ENCODE results near the gene MORC3.
A peak's percentile ranks its signal among the peaks of the same experiment; 100 is the strongest.

Gene MORC3

DNA sequence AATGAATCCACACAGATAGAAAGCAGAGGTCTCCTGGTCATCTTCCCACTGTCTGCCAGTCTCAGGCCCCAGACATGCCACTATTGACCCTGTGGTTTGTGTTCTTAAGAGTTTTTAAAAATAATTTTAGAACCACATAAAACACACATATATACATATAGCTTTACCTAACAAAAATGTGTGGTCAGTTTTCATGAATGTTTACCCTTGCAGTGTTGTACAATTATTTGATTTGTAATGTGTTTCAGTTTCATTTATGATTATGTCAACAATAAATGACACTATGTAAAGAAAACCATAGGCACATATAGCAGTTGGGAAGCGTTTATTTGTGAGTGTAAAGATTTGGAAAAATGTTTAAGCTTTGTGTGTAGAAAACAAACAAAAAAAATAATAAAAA, 82.3 kb downstream of the MORC3 start:
- no peak for DNase-seq
- in situ Hi-C loops (cut with HindIII; ENCODE audit: low pct_ligation_motif_present, low pct_unique_long_range_greater_than_20kb, low sequenced_read_pairs) = no loop called here

- DNase-seq = no peak
- in situ Hi-C loops (cut with HindIII; ENCODE audit: low pct_ligation_motif_present, low pct_unique_long_range_greater_than_20kb, low sequenced_read_pairs) = no loop called here
Measured at GRCh38 chr21:36403713-36404112, 83.7 kb downstream of the MORC3 start.

- in situ Hi-C loops (cut with HindIII; ENCODE audit: low pct_ligation_motif_present, low pct_unique_long_range_greater_than_20kb, low sequenced_read_pairs) = no loop called here
- DNase-seq = no peak
Measured at GRCh38 chr21:36408568-36408967, 88.6 kb downstream of the MORC3 start.

DNA sequence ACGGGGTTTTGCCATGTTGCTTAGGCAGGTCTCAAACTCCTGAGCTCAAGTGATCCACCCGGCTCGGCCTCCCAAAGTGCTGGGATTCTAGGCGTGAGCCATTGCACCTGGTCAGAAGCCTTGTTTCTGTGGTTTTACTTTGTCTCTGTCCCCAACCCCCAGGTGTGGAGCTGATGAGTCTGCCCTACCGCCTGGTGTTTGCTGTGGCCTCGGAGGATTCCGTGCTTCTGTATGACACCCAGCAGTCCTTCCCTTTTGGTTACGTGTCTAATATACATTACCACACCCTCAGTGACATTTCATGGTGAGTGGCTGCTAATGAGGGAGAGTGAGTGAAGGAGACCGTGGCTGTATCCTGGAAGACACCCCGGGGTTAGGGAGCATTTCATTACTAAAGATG, 91.3 kb downstream of the MORC3 start:
- in situ Hi-C loops (cut with HindIII; ENCODE audit: low pct_ligation_motif_present, low pct_unique_long_range_greater_than_20kb, low sequenced_read_pairs) = no loop called here
- DNase-seq = no peak

GRCh38 chr21:36412916-36413315, 92.9 kb downstream of the MORC3 start:
- in situ Hi-C loops (cut with HindIII; ENCODE audit: low pct_ligation_motif_present, low pct_unique_long_range_greater_than_20kb, low sequenced_read_pairs) = no loop called here
- DNase-seq = no peak

DNA sequence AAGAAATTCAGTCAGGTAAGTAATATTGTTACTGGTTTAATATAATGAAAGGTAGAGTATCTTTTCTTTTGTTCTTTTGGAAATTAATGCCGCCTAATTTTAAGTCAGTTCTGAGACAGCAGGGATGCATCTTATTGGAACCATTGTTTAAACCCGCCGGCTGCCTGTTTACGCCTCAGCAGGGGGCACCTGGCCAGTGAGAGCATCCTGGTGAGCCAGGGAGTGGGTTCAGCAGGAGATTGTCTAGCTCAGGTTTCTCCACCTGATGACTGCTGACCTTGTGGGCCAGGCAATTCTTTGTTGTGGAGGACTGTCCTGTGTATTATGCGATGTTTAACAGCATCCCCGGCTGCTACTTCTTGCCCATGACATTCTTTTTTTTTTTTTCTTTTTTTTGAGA, 95.4 kb downstream of the MORC3 start:
- in situ Hi-C loops (cut with HindIII; ENCODE audit: low pct_ligation_motif_present, low pct_unique_long_range_greater_than_20kb, low sequenced_read_pairs) = no loop called here
- DNase-seq = no peak

- in situ Hi-C loops (cut with HindIII; ENCODE audit: low pct_ligation_motif_present, low pct_unique_long_range_greater_than_20kb, low sequenced_read_pairs) = no loop called here
- DNase-seq = no peak
Measured at GRCh38 chr21:36419241-36419640, 99.2 kb downstream of the MORC3 start.

DNA sequence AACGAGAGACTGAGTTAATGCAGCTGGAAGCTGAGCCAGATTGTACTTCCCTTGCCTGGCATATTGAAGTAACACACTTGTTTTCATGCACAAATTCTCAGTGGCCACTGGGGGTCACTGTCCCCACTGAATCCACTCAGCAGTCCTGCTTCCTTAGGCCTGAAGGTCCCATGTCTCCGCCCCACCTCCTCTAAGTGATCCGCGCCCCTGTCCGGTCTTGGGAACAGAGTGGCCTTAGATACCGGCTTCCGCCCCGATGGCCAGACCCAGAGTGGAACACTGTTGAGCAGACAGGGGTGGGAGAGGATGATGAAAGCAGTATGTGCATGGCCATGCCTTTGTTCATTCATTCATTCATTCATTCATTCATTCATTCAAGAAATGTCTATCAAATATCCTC, 100.0 kb downstream of the MORC3 start:
- in situ Hi-C loops (cut with HindIII; ENCODE audit: low pct_ligation_motif_present, low pct_unique_long_range_greater_than_20kb, low sequenced_read_pairs) = no loop called here
- DNase-seq = peak; percentile 83

GRCh38 chr21:36420571-36421339, 100.8 kb downstream of the MORC3 start:
- in situ Hi-C loops (cut with HindIII; ENCODE audit: low pct_ligation_motif_present, low pct_unique_long_range_greater_than_20kb, low sequenced_read_pairs) = no loop called here

DNA sequence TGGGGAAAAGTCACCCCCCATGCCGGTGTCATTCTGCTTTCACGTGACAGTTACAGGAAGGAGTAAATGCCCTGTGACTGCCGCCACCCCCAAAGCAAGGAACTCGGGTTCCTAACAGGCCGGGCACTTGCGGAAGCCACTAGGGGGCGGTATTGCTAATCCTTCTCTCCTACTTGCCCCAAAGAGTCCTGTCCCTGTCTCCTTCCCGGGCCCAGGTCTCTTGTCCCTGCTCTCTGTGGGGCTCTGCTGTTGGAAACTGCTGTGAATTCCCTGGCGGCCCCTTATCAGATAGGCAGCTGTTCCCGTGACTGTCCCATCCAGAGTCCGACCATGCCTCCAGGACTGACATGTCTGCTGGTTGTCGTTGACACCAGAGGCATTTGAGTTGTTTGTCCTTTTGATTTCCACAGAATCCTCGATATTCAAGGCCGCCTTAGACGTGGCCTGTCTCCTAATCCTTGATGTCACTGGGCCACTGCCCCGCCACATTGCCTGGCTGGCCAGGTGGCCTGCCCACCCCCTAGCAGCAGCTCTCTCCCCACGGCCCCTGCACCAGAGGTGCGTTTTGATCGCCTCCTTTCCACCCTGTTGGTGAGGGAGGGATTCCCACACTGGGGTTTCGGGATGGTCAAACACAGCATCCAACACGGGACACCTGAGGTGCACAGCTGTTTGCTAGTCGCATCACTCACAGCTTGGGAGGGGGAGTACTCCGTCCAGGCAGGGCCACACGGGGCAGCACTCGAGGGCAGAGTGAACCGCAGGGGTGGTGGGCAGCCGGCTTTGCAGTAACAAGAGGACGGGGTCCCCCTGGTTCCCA, 102.5 kb downstream of the MORC3 start:
- DNase-seq = peak; percentile 64
- in situ Hi-C loops (cut with HindIII; ENCODE audit: low pct_ligation_motif_present, low pct_unique_long_range_greater_than_20kb, low sequenced_read_pairs) = no loop called here

More at GRCh38 chr21:36420571-36421339, 100.8 kb downstream of the MORC3 start:
- no peak for DNase-seq

DNA sequence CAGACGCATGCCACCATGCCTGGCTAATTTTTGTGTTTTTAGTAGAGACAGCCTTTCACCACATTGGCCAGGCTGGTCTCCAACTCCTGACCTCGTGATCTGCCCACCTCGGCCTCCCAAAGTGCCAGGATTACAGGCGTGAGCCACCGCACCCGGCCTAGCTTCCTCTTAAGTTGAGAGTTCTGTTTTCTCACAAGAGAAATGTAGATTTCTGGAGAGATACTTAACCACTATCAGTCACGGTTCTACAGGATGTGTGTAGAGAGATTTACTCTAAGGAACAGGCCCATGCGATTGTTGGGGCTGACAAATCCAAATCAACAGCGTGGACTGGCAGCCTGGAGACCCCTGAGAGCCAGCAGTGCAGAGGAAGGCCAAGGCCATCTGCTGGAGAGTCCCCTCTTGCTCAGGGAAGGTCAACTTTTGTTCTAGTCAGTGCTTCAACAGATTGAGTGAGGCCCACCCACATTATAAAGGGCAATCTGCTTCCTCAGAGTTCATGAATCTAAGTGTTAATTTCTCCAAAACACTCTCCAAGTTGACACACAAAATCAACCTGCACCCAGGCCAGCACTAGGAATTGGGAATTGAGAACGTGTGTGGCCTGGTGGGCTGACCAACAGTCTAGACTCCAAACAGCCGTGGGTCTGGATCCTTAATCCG, 103.9 kb downstream of the MORC3 start:
- no peak for DNase-seq
- in situ Hi-C loops (cut with HindIII; ENCODE audit: low pct_ligation_motif_present, low pct_unique_long_range_greater_than_20kb, low sequenced_read_pairs) = no loop called here

DNA sequence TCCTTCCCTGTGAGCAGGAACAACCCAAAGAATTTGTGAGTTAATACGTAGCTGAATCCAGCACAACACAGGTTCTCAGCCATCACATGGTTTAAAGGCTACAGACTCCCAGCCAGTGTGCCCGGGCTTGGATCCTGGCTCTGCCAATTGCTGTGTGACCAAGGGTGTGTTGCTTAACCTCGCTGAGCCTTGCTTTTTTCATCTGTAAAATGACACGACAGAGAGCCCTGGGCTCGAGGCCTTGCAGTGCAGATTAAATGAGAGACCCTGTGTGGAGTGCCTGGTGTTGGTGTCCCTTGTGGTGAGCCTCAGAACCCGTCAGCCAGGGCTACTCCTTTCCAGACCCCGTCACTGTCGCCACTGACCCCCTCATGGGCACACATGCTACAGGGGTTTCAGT, 104.6 kb downstream of the MORC3 start:
- no peak for DNase-seq
- in situ Hi-C loops (cut with HindIII; ENCODE audit: low pct_ligation_motif_present, low pct_unique_long_range_greater_than_20kb, low sequenced_read_pairs) = no loop called here

- DNase-seq = no peak
- in situ Hi-C loops (cut with HindIII; ENCODE audit: low pct_ligation_motif_present, low pct_unique_long_range_greater_than_20kb, low sequenced_read_pairs) = no loop called here
Measured at GRCh38 chr21:36425286-36425685, 105.3 kb downstream of the MORC3 start.

Measured in ACHN (cell line).